Kidney epithelial cell (primary cell): ENCODE results near the gene CCL21. TPM values are rescaled to one million over a fixed set of nuclear protein-coding genes. Genes with fewer than 3 reads are reported as not detected.
A peak's percentile ranks its signal among the peaks of the same experiment; 100 is the strongest.

ENCODE experiments used
- DNase-seq: peaks from one replicate; pipeline ENCODE4 v3.0.0-alpha.2; 2010; ENCODE audit warnings: low read depth
- H3K27me3 ChIP-seq: 2 replicates; pipeline ENCODE4 v1.6.0; 2011; ENCODE audit warnings: low read length; ENCODE audit not compliant: control insufficient read depth, insufficient read depth
- H3K36me3 ChIP-seq: 2 replicates; pipeline ENCODE4 v1.5.1; 2011; ENCODE audit warnings: low read length; ENCODE audit not compliant: control insufficient read depth, insufficient read depth
- H3K4me3 ChIP-seq: 2 replicates; pipeline ENCODE4 v1.5.1; 2011; ENCODE audit warnings: low read depth, mild to moderate bottlenecking, control low read depth, low read length
- CTCF ChIP-seq: IDR thresholded peaks from 2 replicates; pipeline ENCODE4 v1.5.1; 2011; ENCODE audit warnings: mild to moderate bottlenecking, moderate library complexity, low read length, control low read depth, inconsistent platforms; ENCODE audit not compliant: insufficient read depth, poor library complexity, severe bottlenecking
- total RNA-seq: library from RNA; depleted of rRNA; stranded (reverse); fragments of >200 nt; gene quantifications from 2 replicates; pipeline ENCODE4 v1.2.3, GENCODE V29; 2015

Gene CCL21
- total RNA-seq, 1 donor from 2014 or later: not detected

DNA sequence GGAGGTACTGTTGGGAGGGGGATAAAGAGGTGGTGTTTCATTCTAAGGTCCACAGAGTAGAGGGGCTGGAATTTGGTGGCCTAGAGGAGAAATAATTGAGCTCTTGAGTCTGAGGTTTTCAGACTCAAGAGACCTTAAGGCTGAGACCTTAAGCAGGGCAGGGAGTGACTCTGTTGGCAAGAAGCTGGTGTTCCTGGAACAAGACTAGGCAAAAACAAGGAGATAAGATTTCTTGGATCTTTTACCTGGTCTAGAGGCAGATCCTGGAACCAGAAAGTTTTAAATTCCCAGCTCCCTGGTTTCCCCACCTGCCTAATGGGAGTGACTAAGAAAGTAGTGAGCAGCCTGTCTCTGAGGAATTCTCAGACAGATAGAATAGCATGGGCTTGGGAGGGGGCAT, 4.1 kb upstream of the CCL21 start:
- no peak for DNase-seq
- peaks cover 2% of the 10 kb centered on the region for H3K27me3 ChIP-seq
- no peak for TF ChIP-seq CTCF
- H3K4me3 ChIP-seq: no peak overlapping the region
- no peaks in the 10 kb centered on the region for H3K36me3 ChIP-seq

GRCh38 chr9:34712140-34712539, 2.2 kb upstream of the CCL21 start:
- no peak for DNase-seq
- H3K27me3 ChIP-seq: peaks cover 2% of the 10 kb centered on the region
- no peak for TF ChIP-seq CTCF
- no peak overlapping the region for H3K4me3 ChIP-seq
- H3K36me3 ChIP-seq: no peaks in the 10 kb centered on the region

DNA sequence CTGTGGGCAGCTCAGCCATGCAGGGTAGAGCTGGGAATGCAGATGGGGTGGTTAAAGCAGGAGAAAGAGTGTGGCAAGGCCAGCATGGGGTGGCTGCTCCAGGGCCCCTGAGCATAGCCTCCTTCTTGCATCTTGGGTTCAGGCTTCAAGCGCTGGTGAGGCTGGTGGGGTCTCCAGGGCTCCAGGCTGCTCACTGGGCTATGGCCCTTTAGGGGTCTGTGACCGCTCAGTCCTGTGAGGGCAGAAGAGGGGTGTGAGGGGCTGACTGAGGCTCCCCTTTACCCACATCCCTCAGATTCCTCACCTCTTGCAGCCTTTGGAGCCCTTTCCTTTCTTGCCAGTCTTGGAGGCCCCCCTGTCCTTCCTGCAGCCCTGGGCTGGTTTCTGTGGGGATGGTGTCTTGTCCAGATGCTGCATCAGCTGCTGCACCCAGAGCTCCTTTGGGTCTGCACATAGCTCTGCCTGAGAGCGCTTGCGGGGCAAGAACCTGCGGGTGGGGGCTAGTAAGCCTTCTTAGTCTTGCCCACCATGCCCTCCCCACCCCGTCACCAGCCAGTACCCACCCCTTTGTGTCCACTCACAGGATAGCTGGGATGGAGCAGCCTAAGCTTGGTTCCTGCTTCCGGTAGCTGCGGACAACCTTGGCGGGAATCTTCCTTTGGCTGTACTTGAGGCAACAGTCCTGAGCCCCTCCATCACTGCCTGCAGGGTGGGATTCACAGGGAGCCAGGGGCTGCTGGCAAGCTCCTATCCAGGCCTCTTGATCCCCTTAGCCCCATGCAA, 549 bp downstream of the CCL21 start:
- Histone ChIP-seq H3K27me3 (peaks cover 2% of the 10 kb centered on the region), H3K36me3 (no peaks in the 10 kb centered on the region), H3K4me3 (no peak overlapping the region)
- TF ChIP-seq CTCF: no peak
- DNase-seq: no peak

DNA sequence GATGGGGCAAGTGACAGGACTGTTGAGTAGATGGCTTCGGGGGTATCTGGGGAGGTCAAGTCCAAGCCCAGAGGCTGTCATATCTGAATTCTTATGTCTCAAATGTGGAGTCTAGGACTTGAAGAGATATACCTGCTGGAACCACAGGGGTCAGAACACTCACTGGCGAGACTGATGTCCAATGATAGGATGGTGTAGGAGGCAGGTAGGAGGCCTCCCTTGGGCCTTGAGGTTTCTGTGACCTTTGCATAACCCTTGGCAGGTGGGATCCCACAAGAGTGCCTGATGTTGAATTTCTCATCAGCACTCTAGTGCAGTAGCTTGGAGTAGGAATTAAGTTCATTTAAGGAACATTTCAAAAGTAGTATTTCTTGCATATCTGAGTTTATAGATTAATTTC, 2.8 kb downstream of the CCL21 start:
- TF ChIP-seq CTCF: no peak

DNA sequence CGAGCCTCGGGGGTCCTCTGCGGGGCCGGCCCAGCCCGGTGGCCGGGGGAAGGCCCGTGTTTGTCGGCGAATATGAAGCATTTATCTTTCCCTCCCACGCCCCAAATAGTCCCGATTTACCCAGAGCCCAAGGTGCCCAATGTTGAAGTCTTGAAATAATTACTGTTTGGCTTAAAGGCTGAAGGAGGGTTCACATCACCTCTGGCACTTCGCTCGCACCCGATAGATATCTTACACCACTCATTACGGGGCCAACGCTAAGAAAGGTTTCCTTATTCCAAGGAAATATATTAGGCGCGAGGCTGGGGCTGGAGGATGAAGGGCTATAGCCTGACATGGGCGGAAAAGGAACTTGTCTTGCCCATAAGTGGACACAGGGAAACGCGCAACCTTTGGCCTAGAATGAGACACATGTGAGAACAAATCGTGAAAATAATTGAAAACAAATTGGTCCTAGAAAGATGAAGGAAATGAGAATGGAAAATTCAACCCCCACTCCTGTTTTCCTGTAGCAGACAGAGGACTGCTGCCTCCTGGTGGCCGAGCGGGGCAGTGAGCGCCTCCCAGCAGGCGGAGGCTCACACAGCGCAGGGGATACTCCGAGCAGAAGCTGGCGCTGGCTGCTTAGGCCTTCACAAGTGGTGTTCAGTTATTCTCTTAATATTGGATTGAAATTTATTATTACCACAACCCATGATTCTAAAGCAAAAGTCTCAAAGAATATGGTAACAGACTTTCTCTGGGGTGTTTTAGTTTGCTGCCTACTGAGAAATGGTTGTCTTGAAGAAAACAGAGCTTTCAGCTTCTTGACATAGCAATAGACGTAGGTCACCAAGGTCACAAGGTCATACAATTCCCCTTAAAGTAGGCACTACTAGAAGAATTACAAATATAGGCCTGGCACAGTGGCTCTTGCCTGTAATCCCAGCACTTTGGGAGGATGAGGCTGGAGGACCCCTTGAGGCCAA, 7.9 kb downstream of the CCL21 start:
- Histone ChIP-seq H3K36me3 (no peaks in the 10 kb centered on the region), H3K4me3 (peak overlapping the region; percentile 49), H3K27me3 (peaks cover 9% of the 10 kb centered on the region)
- DNase-seq: peak; percentile 21
- TF ChIP-seq CTCF: peak; percentile 100

More for the DNA sequence above, 2.8 kb downstream of the CCL21 start:
- Histone ChIP-seq H3K27me3 (no peaks in the 10 kb centered on the region), H3K36me3 (no peaks in the 10 kb centered on the region), H3K4me3 (no peak overlapping the region)
- no peak for DNase-seq
